Gastrocnemius medialis (tissue), 4 donors: Measurements from ENCODE around the gene TOPAZ1.

Source experiments
- POLR2A ChIP-seq, 2 donors: fragments of 450-650 bp; IDR thresholded peaks; one replicate each; pipeline ENCODE4 v1.6.1; 2017; ENCODE audit warnings: antibody characterized with exemption in 2 of 2, mild to moderate bottlenecking in 2 of 2, moderate library complexity in 2 of 2
- TF ChIP-seq, protein P1 (sequence below), 5 experiments: fragments of 450-650 bp in 3 of 5; fragments of 200-600 bp in 2 of 5; sonication (generic) in 2 of 5; IDR thresholded peaks in 4 of 5; conservative IDR thresholded peaks in 1 of 5; 1 replicate in 4 of 5; 2 replicates in 1 of 5; pipeline ENCODE4 v1.5.1; 2016 to 2019; ENCODE audit warnings: antibody characterized with exemption in 5 of 5, mild to moderate bottlenecking in 3 of 5, moderate library complexity in 3 of 5

DNA sequence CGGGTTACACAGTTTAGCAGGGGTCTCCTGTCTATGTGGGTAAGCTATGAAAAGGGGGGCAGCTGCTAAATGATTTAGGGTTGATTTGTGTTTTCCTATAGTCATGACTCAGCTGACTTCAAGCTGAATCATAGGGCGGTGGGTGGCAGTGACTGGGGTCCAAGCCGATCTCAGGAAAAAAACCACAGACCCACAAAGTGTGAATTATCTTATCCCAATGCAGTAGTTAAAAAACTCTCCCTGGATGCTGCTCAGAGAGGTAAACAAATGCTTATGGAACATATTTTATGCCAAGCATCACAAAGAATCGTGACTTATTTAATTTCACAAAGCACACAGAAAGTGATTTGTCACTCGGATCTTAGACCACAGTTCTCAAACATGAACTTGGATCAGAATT lies 18.4 kb upstream of the TOPAZ1 start:
- TF ChIP-seq, protein P1, sequence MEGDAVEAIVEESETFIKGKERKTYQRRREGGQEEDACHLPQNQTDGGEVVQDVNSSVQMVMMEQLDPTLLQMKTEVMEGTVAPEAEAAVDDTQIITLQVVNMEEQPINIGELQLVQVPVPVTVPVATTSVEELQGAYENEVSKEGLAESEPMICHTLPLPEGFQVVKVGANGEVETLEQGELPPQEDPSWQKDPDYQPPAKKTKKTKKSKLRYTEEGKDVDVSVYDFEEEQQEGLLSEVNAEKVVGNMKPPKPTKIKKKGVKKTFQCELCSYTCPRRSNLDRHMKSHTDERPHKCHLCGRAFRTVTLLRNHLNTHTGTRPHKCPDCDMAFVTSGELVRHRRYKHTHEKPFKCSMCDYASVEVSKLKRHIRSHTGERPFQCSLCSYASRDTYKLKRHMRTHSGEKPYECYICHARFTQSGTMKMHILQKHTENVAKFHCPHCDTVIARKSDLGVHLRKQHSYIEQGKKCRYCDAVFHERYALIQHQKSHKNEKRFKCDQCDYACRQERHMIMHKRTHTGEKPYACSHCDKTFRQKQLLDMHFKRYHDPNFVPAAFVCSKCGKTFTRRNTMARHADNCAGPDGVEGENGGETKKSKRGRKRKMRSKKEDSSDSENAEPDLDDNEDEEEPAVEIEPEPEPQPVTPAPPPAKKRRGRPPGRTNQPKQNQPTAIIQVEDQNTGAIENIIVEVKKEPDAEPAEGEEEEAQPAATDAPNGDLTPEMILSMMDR (IDR thresholded peaks at IDR 0.05 in 4 of 5, conservative IDR thresholded peaks at IDR 0.05 in 1 of 5), result no peak
- no peak for TF ChIP-seq POLR2A (IDR thresholded peaks at IDR 0.05)
